Caco-2 (cell line): ENCODE results near the gene MT1X. TPM values are rescaled to one million over a fixed set of nuclear protein-coding genes. Genes with fewer than 3 reads are reported as not detected.

Source experiments
- BruUV-seq: library from RNA; stranded (reverse); fragments of 400-500 nt; replicated peaks from 2 replicates; lab custom pipeline; 2021; lab: Mats Ljungman, UMichigan
- CTCF ChIA-PET: fragments of 300-600 bp; sonication (Branson Sonifier 250); formaldehyde crosslinking; loops from one replicate; lab custom pipeline; 2022; ENCODE audit warnings: antibody characterized with exemption; lab: Charles Lee
- POLR2A ChIA-PET: fragments of 300-600 bp; sonication (Branson Sonifier 250); formaldehyde crosslinking; loops from one replicate; lab custom pipeline; 2022; ENCODE audit warnings: antibody characterized with exemption; lab: Charles Lee
- DNase-seq, 2 experiments: peaks; one replicate each; pipeline versions ENCODE4 v3.0.0 to v3.0.0-alpha.2; 2020 to 2022
- H3K27me3 ChIP-seq: replicated peaks from 2 replicates; pipeline ENCODE4 v1.6.0; 2011; ENCODE audit warnings: low read length; ENCODE audit not compliant: control insufficient read depth, insufficient read depth
- H3K36me3 ChIP-seq: 2 replicates; pipeline ENCODE4 v1.5.1; 2011; ENCODE audit warnings: low read length; ENCODE audit not compliant: control insufficient read depth, insufficient read depth
- H3K4me1 ChIP-seq: fragments of 250-450 bp; sonication (Bioruptor Pico); 2 replicates; pipeline ENCODE4 v1.5.1; 2020; ENCODE audit warnings: mild to moderate bottlenecking
- H3K4me3 ChIP-seq: 2 replicates; pipeline ENCODE4 v1.5.1; 2011; ENCODE audit warnings: low read depth, mild to moderate bottlenecking, control low read depth, low read length
- H3K9me3 ChIP-seq: fragments of 250-450 bp; sonication (Bioruptor Pico); 2 replicates; pipeline ENCODE4 v1.5.1; 2020; ENCODE audit warnings: mild to moderate bottlenecking, moderate library complexity
- H3K27ac Mint-ChIP-seq: one replicate; pipeline ENCODE4 v1.8.0; 2022; ENCODE audit warnings: mixed read lengths; ENCODE audit not compliant: unreplicated experiment
- H3K27me3 Mint-ChIP-seq: one replicate; pipeline ENCODE4 v1.8.0; 2022; ENCODE audit warnings: mixed read lengths; ENCODE audit not compliant: insufficient read depth, unreplicated experiment
- H3K36me3 Mint-ChIP-seq: one replicate; pipeline ENCODE4 v1.8.0; 2022; ENCODE audit warnings: mild to moderate bottlenecking, mixed read lengths; ENCODE audit not compliant: insufficient read depth, unreplicated experiment
- H3K4me1 Mint-ChIP-seq: one replicate; pipeline ENCODE4 v1.8.0; 2022; ENCODE audit warnings: low read depth, mixed read lengths; ENCODE audit not compliant: unreplicated experiment
- H3K4me3 Mint-ChIP-seq: one replicate; pipeline ENCODE4 v1.8.0; 2022; ENCODE audit warnings: mild to moderate bottlenecking, moderate library complexity, mixed read lengths; ENCODE audit not compliant: unreplicated experiment
- H3K9me3 Mint-ChIP-seq: one replicate; pipeline ENCODE4 v1.8.0; 2022; ENCODE audit warnings: mixed read lengths; ENCODE audit not compliant: unreplicated experiment
- CTCF ChIP-seq, 2 experiments: fragments of 200-600 bp in 1 of 2; IDR thresholded peaks; 1 replicate in 1 of 2; 2 replicates in 1 of 2; pipeline versions ENCODE4 v1.5.1 to v1.8.0; 2011 to 2022; ENCODE audit warnings: antibody characterized with exemption in 1 of 2, control low read depth in 1 of 2, inconsistent platforms in 1 of 2, low read depth in 1 of 2, low read length in 1 of 2, mild to moderate bottlenecking in 1 of 2, moderate library complexity in 1 of 2; ENCODE audit not compliant: insufficient read depth in 1 of 2, severe bottlenecking in 1 of 2, unreplicated experiment in 1 of 2
- intact Hi-C: fragments of 100-400 bp; cut with micrococcal nuclease; formaldehyde crosslinking; loops from one replicate; pipeline ENCODE4 v1.10.0; 2022; ENCODE audit not compliant: unreplicated experiment
- total RNA-seq: library from RNA; stranded (reverse); gene quantifications from 2 replicates; pipeline ENCODE4 v1.2.3, GENCODE V29; 2022

The MT1X gene
- total RNA-seq, 1 experiment from 2014 or later = 18.3 TPM

DNA sequence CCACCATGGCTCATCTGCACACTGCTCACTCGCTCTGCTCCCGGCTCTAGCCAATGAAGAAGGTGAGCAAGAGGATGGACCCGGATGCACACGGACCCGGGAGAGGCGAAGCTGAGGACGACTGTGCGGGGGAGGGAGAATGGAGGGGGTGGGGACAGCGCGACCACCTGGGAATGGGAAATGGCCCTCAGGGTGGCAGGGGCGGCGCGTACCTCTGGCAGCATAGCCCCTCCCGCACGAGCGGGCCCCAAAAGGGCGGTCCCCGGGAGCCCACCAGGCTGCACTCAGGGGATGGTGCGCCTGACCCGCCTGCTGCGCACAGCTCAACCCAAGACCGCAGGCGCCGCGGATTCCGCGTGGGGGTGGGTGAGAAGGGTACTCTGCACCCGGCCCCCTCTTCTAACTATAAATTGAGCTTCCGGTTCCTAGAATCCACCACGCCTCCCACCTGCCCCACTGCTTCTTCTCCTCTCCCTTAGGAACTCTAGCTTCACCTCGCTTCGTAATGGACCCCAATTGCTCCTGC, 6.5 kb upstream of the MT1X start:
- no TSS peak for BruUV-seq
- H3K4me3 ChIP-seq = no peak overlapping the region

GRCh38 chr16:56677474-56677873, 4.8 kb upstream of the MT1X start:
- Histone ChIP-seq H3K27me3 (no peaks in the 10 kb centered on the region), H3K36me3 (no peaks in the 10 kb centered on the region), H3K4me3 (no peak overlapping the region), H3K4me1 (no peaks in the 10 kb centered on the region), H3K9me3 (no peaks in the 10 kb centered on the region)
- BruUV-seq = no TSS peak
- ChIA-PET CTCF (interaction anchor here (0.6 to 2.3 kb wide), 2 partner anchors 25 to 98 kb away, joined by 3 to 8 read pairs; no protein-coding TSS in a partner anchor), POLR2A (no interaction called here)
- no peaks in the 10 kb centered on the region for H3K9me3 Mint-ChIP-seq
- no peak overlapping the region for H3K4me3 Mint-ChIP-seq
- no peak for TF ChIP-seq CTCF (IDR thresholded peaks at IDR 0.05; ENCODE audit: insufficient read depth in 1 of 2, low read depth in 1 of 2, low read length in 1 of 2, severe bottlenecking in 1 of 2, unreplicated experiment in 1 of 2)
- no peak for DNase-seq
- H3K4me1 Mint-ChIP-seq = no peaks in the 10 kb centered on the region
- intact Hi-C loops = no loop called here
- no peaks in the 10 kb centered on the region for H3K36me3 Mint-ChIP-seq
- H3K27ac Mint-ChIP-seq = no peak overlapping the region
- peaks cover 12% of the 10 kb centered on the region for H3K27me3 Mint-ChIP-seq

More for the DNA sequence above, 6.5 kb upstream of the MT1X start:
- POLR2A ChIA-PET = no interaction called here
- Mint-ChIP-seq H3K4me1 (no peaks in the 10 kb centered on the region), H3K36me3 (no peaks in the 10 kb centered on the region), H3K27me3 (peaks cover 23% of the 10 kb centered on the region), H3K4me3 (no peak overlapping the region), H3K9me3 (no peaks in the 10 kb centered on the region), H3K27ac (no peak overlapping the region)
- intact Hi-C loops = no loop called here
- Histone ChIP-seq H3K27me3 (no peaks in the 10 kb centered on the region), H3K36me3 (no peaks in the 10 kb centered on the region), H3K9me3 (no peaks in the 10 kb centered on the region), H3K4me1 (no peaks in the 10 kb centered on the region)
- CTCF ChIA-PET = interaction anchor here (0.6 to 2.3 kb wide), 2 partner anchors 26 to 127 kb away, joined by 3 to 8 read pairs; no protein-coding TSS in a partner anchor
- no peak for DNase-seq
- no peak for TF ChIP-seq CTCF (IDR thresholded peaks at IDR 0.05; ENCODE audit: insufficient read depth in 1 of 2, low read depth in 1 of 2, low read length in 1 of 2, severe bottlenecking in 1 of 2, unreplicated experiment in 1 of 2)

DNA sequence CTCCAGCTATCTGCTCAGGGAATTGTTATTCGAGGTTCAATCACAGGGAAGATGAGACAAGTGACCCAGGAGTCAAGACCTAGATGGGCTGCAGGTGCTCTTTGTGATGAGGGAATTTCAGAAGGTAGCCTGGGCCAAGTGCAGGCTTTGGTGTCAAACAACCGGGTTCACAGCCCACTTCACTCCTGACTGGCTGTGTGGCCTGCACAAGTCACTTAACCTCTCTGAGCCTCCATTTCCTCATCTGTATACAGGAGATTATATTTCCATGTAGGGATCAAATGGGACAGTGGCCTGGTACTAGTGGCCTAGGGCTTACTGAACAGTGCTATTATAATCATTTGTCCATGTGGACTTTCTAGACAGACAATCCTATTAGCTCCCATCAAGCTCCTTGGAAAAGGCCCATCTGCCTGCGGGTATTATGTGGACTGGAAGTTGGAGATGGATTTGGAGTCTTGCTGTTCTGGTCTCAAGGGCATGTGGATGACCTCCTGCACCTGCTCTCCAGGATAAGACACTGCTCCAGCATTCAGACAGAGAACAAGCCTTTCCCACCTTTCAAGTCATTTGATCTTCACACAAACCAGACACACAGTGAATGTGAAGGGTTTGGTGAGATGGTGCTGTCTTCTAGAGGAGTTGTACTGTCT, 3.1 kb upstream of the MT1X start:
- BruUV-seq = no TSS peak
- no peak overlapping the region for H3K4me3 ChIP-seq
- POLR2A ChIA-PET = no interaction called here

More for the DNA sequence above, 3.1 kb upstream of the MT1X start:
- intact Hi-C loops = no loop called here
- DNase-seq = no peak
- Mint-ChIP-seq H3K9me3 (no peaks in the 10 kb centered on the region), H3K27me3 (peaks cover 6% of the 10 kb centered on the region), H3K27ac (no peak overlapping the region), H3K36me3 (no peaks in the 10 kb centered on the region), H3K4me3 (no peak overlapping the region), H3K4me1 (no peaks in the 10 kb centered on the region)
- Histone ChIP-seq H3K36me3 (no peaks in the 10 kb centered on the region), H3K9me3 (no peaks in the 10 kb centered on the region), H3K27me3 (no peaks in the 10 kb centered on the region), H3K4me1 (peaks cover 8% of the 10 kb centered on the region; the same call in 1 of the 2 replicates)
- no peak for TF ChIP-seq CTCF (IDR thresholded peaks at IDR 0.05; ENCODE audit: insufficient read depth in 1 of 2, low read depth in 1 of 2, low read length in 1 of 2, severe bottlenecking in 1 of 2, unreplicated experiment in 1 of 2)
- CTCF ChIA-PET = interaction anchor here (1.1 kb wide), 1 partner anchor 23 kb away, joined by 3 read pairs; no protein-coding TSS in a partner anchor
